SH-SY5Y (cell line): Measurements from ENCODE around the gene MYPN.

Experiments
- GATA2 ChIP-seq: IDR thresholded peaks from 2 replicates; pipeline ENCODE4 v1.6.1; 2011; ENCODE audit warnings: mild to moderate bottlenecking, low read depth, low read length
- GATA3 ChIP-seq: IDR thresholded peaks from 2 replicates; pipeline ENCODE4 v1.6.1; 2011; ENCODE audit warnings: low read depth, mild to moderate bottlenecking, low read length, moderate library complexity

The MYPN gene

DNA sequence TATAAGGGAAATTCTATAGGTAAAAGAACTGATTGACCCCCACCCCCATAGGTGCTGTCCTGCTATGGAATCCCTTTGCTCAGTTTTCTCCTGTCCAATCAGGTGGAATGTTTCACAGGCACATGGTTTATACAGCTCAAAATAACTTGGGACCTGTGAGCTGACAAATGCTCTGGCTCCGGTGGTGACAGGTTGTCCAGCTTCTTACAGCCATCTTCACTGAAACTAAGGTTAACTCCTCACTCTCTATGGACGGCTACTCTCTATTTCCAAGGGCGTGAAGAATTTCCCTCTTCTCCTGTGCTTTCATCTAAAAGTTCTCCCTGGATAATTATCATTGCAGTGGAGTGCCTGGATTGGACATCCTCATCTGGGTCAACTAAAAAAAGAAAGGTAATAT is at the start of gene MYPN:
Gene MYPN (plus strand): TSS at position 158 of the 400 bp plus-strand sequence. CDS start 11,951 bp downstream, outside the sequence.
- TF ChIP-seq GATA3 (no peak), GATA2 (no peak)

DNA sequence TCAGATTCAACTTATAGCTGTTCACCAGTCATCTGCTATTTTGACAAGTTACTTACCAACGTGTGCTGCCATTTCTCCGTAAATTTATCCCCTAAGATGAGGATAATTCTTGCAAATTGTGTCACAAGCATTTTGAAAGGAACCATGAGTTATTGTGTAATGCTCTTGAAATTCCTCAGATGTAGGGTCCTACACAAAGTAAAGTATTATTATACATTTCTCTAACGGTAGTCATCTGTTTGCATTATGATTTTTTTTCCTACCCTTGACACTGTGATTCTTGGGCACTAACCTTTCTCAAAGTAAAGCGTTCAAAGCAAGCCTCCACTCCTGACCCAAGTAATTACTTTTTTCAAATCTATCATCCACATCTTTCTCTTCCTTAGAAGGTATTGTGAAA is 42.3 kb upstream of the MYPN start:
- TF ChIP-seq GATA3 (no peak), GATA2 (no peak)

- no peak for TF ChIP-seq GATA3
- no peak for TF ChIP-seq GATA2
Observed at GRCh38 chr10:68067508-68067907, 41.8 kb upstream of the MYPN start.

DNA sequence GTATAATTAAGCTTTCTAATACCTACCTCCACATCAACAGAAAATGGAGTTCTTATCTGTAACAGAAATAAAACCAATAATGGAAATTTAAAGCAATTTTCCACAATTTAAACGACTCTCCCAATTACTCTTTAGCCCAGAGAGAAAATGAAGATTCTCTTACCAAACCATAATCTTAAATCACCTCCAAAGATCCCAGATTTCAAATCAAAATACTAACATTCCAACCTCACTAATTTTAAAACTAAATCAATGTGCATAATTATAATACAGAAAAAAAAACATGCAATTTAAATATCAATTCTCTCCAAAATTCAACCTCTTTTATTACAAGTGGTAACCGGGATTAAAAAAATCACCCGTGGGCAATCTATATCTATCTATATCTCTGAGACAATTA is 35.7 kb upstream of the MYPN start:
- TF ChIP-seq GATA3 (no peak), GATA2 (no peak)

DNA sequence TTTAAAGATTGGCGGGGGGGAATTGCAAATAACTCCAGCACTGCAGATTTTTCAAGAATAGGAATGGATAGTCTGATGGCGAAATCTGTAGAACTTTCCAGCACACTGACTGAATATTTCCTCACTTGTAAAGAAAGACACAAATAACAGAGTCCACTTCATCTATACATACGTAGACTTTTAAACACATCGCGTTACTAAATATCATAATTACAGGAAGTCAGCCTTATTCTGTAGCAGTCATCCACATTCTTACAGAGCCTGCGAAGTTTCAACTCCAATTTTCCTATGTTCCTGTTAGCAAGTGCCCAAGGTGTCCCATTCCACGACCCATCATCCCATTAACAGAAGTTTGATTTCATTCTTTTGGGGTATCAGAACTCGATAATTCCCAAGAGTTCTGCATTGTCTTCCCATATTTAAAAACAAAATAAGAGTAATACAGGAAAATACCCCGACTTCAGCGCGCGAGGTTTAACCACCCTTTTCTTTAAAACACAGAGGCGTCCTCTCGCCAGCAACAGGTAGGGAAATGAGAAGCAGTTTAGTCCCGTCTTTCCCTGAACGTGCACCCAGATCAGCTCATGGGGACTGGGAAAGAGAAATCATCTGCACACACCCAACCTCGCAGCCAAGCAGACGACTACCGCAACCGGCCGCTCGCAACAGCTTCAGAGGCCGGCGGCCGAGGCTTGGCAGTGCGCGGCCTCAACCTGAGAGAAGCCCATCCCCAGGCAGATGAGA is 35.1 kb upstream of the MYPN start:
- TF ChIP-seq GATA2 (no peak), GATA3 (no peak)

DNA sequence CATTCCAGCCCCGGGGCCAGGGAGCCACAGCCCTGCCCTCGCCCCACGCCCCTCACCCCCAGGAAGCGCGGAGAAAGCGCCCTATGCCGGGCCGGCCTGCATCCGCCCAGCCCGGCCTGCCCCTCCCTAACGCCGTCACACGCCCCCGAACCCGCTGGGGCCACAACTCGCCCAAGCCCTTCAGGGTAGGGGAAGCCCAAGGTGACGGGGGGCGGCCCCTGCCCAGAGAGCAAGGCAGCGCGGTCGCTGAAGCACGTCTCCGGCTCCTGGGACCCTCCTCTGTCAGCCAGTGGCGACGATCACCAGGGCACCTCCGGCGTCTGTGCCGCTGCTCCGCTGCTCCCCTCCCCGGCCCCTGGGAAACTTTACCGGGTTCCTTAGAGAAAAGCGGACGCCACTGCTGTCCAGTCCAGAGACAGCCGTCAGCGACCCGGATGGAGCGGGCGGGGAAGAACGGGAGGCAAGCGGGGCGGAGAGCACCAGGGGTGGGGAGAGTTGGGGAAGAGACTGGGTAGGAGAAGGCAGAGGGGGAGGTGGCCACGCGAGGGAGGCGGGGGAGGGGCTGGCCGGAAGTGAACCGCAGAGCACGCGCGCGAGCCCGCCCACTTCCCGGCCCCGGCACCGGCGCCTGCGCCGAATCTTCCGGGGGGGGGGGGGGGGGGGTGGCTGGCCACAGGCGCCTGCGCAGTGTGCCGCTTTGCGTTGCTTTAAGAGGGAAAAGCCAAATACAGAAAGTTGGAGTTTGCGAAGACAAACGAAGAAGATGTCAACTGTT is 34.3 kb upstream of the MYPN start, which contains the start of gene HERC4:
Gene HERC4 (minus strand): TSS at position 509 of the 775 bp plus-strand sequence. CDS start 2,175 bp downstream, outside the sequence.
- TF ChIP-seq GATA3 (no peak), GATA2 (no peak)

DNA sequence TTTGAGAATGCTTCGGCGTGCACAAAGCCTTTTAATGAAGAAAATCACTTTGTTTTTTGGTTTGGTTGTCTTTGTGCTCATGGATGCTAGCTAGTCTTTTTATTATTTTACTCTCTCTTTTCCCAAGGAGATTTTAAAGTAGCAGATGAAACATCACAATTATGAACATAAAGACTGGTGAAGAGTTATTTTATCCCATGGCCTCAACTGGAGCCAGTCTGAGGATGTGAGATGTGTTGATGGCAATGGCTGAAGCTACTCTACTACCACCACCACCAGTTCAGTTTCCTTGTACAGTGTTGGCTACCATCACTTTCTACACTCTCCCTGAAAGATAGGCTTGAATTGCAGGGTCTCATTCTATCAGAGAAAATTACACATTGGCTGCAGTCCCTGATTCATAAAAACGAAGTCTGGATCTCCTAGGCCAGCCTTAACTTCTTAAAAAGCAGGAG is 33.7 kb upstream of the MYPN start:
- no peak for TF ChIP-seq GATA3
- TF ChIP-seq GATA2: no peak

DNA sequence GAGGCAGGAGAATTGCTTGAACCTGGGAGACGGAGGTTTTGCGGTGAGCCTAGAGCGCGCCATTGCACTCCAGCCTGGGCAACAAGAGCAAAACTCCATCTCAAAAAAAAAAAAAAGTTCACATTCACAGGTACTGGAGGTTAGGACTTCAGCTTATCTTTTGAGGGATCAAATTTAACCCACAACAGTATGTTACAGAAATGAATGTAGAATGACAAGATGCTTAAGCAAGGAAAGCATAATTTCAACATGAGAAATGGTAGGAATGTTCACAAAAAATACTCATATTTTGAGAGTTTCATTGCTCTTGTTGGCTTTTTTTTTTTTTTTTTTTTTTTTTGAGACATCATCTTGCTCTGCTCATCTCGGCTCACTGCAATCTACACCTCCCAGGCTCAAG is 32.3 kb upstream of the MYPN start:
- no peak for TF ChIP-seq GATA2
- no peak for TF ChIP-seq GATA3

DNA sequence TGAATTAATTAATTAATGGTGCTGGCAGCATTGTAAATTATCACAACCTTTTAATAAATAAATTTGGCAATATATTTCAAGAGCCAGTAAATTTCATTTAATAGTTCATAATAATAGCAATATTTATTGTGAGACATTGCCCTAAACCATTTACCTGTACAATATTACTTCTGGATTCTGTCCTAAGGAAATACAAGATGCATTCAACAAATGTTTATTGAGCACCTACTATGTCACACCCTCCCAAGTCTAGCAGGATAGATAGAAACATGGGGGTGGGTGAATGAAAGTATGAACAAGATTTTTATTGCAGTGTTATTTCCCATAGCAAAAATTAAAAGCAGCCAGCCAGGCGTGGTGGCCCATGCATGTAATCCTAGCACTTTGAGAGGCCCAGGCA is 29.9 kb upstream of the MYPN start:
- TF ChIP-seq GATA3: no peak
- TF ChIP-seq GATA2: no peak

DNA sequence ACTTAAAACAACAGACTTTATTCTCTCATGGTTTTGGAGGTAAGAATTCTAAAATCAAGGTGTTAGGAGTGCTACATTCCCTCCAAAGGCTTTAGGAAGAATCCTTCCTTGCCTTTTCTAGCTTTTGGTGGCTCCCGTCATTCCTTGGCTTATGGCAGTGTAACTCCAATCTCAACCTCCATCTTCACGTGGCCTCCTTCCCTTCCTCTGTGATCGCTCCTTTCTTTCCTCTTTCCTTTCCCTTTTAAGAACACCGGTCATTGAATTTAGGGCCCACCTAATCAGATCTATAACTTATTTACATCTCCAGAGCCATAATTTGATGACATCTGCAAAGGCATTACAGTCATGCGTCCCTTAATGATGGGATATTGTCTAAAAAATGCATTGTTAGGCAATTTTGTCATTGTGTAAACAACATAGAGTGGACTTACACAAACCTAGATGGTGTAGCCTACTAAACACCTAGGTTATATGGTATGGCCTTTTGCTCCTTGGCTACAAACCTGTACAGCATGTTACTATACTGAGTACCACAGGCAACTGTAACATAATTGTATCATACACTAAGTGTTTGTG is 28.3 kb upstream of the MYPN start:
- TF ChIP-seq GATA3 (no peak), GATA2 (no peak)

DNA sequence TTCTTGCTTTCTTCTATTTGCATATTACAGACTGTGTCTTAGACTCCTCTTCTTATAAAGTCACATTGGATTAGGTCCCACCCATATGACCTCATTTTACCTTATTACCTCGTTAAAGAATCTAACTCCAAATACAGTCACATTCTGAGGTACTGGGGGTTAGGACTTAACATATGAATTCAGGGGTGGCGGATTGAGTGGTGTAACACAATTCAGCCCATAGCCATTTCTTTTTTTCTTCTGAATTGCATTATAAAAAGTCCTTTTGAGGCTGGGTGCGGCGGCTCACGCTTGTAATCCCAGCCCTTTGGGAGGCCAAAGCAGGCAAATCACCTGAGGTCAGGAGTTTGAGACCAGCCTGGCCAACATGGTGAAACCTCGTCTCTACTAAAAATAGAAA is 27.4 kb upstream of the MYPN start:
- TF ChIP-seq GATA2 (no peak), GATA3 (no peak)

GRCh38 chr10:68082872-68083271 is 26.4 kb upstream of the MYPN start:
- TF ChIP-seq GATA2 (no peak), GATA3 (no peak)

DNA sequence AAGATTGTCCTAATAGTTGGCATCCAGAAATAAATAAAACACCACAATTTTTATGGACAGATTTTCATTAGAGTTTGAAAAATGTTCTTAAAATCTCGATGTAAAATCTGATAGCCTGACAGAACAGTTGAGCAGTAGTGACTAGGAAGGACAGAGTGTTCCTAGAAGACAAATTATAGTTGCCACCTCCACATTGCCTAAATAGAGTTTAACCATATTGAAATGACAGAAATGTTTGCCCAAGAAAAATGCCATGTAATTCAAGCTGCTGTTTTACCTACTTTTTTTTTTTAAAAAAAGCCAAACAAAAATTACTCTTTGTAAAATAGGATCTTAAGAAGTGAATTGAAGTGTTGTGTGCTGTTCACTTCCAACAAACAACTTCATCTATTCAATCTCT is 25.3 kb upstream of the MYPN start:
- TF ChIP-seq GATA2: no peak
- no peak for TF ChIP-seq GATA3

DNA sequence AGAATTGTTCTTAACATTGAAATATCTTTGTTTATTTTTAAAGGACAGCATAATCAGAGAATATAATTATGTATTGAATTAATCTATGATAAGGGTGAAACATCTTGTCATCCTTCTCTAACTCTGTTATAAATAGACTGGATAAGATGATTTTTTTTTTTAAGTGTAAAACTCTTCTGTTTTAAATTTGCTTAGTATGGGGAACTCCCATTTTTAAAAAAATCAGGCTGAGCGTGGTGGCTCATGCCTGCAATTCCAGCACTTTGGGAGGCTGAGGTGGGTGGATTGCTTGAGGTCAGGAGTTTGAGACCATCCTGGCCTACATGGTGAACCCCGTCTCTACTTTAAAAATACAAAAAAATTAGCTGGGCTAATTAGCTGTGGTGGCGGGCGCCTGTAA is 24.8 kb upstream of the MYPN start:
- TF ChIP-seq GATA3 (no peak), GATA2 (no peak)

GRCh38 chr10:68086011-68086410 is 23.3 kb upstream of the MYPN start:
- TF ChIP-seq GATA2: no peak
- no peak for TF ChIP-seq GATA3
